Activated naive CD8-positive, alpha-beta T cell treated with anti-CD3 and anti-CD28 coated beads, Interleukin-2, amount 50 U/mL, for 16 hours (primary cell): ENCODE results near the gene STAB2.
"Not testable (repeated sequence)": the region's sequence is repeated elsewhere in the genome, so short reads cannot be mapped to it uniquely, and the experiment has no call there.

Experiments
- DNase-seq: peaks from one replicate; pipeline ENCODE4 v3.0.0-alpha.2; 2020; ENCODE audit warnings: low read depth, low spot score

STAB2 gene

GRCh38 chr12:103653568-103654173, 66.6 kb downstream of the STAB2 start:
- DNase-seq = not testable (repeated sequence)

- DNase-seq = no peak
Observed at GRCh38 chr12:103654816-103655215, 67.7 kb downstream of the STAB2 start.

GRCh38 chr12:103656291-103656690, 69.2 kb downstream of the STAB2 start:
- DNase-seq = no peak

GRCh38 chr12:103657331-103657730, 70.3 kb downstream of the STAB2 start:
- DNase-seq = no peak

GRCh38 chr12:103664626-103665025, 77.6 kb downstream of the STAB2 start:
- no peak for DNase-seq

- no peak for DNase-seq
Observed at GRCh38 chr12:103665971-103666370, 78.9 kb downstream of the STAB2 start.

GRCh38 chr12:103667125-103667524, 80.1 kb downstream of the STAB2 start:
- no peak for DNase-seq

GRCh38 chr12:103668520-103668919, 81.4 kb downstream of the STAB2 start:
- no peak for DNase-seq

GRCh38 chr12:103671367-103671766, 84.3 kb downstream of the STAB2 start:
- no peak for DNase-seq

- DNase-seq = no peak
Observed at GRCh38 chr12:103672401-103673119, 85.5 kb downstream of the STAB2 start.

GRCh38 chr12:103673487-103673886, 86.4 kb downstream of the STAB2 start:
- no peak for DNase-seq

GRCh38 chr12:103673891-103674375, 86.9 kb downstream of the STAB2 start:
- DNase-seq = no peak

- no peak for DNase-seq
Observed at GRCh38 chr12:103676893-103677292, 89.8 kb downstream of the STAB2 start.

GRCh38 chr12:103677341-103677740, 90.3 kb downstream of the STAB2 start:
- no peak for DNase-seq

GRCh38 chr12:103677905-103678304, 90.8 kb downstream of the STAB2 start:
- DNase-seq = no peak

GRCh38 chr12:103679421-103680170, 92.5 kb downstream of the STAB2 start:
- no peak for DNase-seq

GRCh38 chr12:103680591-103681141, 93.6 kb downstream of the STAB2 start:
- no peak for DNase-seq

GRCh38 chr12:103686026-103686425, 99.0 kb downstream of the STAB2 start:
- DNase-seq = no peak

GRCh38 chr12:103687253-103687652, 100.2 kb downstream of the STAB2 start:
- DNase-seq = no peak

- DNase-seq = no peak
Observed at GRCh38 chr12:103688376-103689063, 101.4 kb downstream of the STAB2 start.

GRCh38 chr12:103690426-103690825, 103.4 kb downstream of the STAB2 start:
- no peak for DNase-seq

- DNase-seq = no peak
Observed at GRCh38 chr12:103691063-103691462, 104.0 kb downstream of the STAB2 start.
